Testis (tissue), 2 donors: ENCODE measurements around the gene DGKB.

Source experiments
- POLR2A ChIP-seq: fragments of 450-650 bp; IDR thresholded peaks from one replicate; pipeline ENCODE4 v1.6.1; 2017; ENCODE audit warnings: antibody characterized with exemption, mild to moderate bottlenecking, moderate library complexity
- TF ChIP-seq, protein P1 (sequence below), 3 experiments: fragments of 450-650 bp in 2 of 3; fragments of 200-600 bp in 1 of 3; sonication (generic) in 1 of 3; IDR thresholded peaks; one replicate each; pipeline ENCODE4 v1.5.1; 2016 to 2019; ENCODE audit warnings: antibody characterized with exemption in 3 of 3, mild to moderate bottlenecking in 2 of 3, moderate library complexity in 1 of 3

DNA sequence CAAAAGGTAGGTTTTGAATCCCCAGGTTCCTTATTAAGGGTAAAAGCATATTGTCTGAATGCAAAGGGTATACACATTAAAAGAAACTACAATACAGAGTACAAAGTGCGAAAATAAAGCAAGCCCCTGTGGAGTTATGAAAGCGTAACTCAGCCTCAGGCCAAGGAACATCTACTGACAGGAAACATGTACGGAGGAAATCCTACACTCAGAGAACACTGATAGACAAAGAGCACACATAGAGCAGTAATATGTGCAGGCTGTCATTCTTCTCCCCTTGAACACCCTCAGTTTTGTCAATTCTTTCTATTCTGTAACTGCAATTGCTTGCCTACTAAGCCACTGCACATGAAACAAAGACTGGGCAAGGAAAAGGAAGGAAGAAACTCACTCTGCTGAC is 150.2 kb downstream of the DGKB start:
- TF ChIP-seq, protein P1, sequence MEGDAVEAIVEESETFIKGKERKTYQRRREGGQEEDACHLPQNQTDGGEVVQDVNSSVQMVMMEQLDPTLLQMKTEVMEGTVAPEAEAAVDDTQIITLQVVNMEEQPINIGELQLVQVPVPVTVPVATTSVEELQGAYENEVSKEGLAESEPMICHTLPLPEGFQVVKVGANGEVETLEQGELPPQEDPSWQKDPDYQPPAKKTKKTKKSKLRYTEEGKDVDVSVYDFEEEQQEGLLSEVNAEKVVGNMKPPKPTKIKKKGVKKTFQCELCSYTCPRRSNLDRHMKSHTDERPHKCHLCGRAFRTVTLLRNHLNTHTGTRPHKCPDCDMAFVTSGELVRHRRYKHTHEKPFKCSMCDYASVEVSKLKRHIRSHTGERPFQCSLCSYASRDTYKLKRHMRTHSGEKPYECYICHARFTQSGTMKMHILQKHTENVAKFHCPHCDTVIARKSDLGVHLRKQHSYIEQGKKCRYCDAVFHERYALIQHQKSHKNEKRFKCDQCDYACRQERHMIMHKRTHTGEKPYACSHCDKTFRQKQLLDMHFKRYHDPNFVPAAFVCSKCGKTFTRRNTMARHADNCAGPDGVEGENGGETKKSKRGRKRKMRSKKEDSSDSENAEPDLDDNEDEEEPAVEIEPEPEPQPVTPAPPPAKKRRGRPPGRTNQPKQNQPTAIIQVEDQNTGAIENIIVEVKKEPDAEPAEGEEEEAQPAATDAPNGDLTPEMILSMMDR (IDR thresholded peaks at IDR 0.05), result no peak
- no peak for TF ChIP-seq POLR2A
